Omental fat pad (tissue), 4 donors: Measurements from ENCODE around the gene ARL4D. TPM values are rescaled to one million over a fixed set of nuclear protein-coding genes. Genes with fewer than 3 reads are reported as not detected.
A peak's percentile ranks its signal among the peaks of the same experiment; 100 is the strongest.

ENCODE experiments used
- ATAC-seq: fragments of 150-250 bp; one replicate; pipeline ENCODE4 v1.9.1; 2016; ENCODE audit warnings: mild to moderate bottlenecking, moderate library complexity; ENCODE audit not compliant: low FRiP score
- DNase-seq: peaks from one replicate; pipeline ENCODE4 v3.0.0-alpha.2; 2019; ENCODE audit warnings: low spot score
- CTCF ChIP-seq, 3 donors: fragments of 450-650 bp; IDR thresholded peaks; one replicate each; pipeline ENCODE4 v1.5.1; 2016 to 2017; ENCODE audit warnings: antibody characterized with exemption in 3 of 3, mild to moderate bottlenecking in 3 of 3, moderate library complexity in 2 of 3
- total RNA-seq, 4 donors: library from RNA; depleted of rRNA; stranded (reverse); fragments of >200 nt; gene quantifications; one replicate each; pipeline ENCODE4 v1.1.0, GENCODE V29; 2016

Gene ARL4D
- total RNA-seq, 4 donors from 2014 or later, result 11.8 to 42.8 (median 27.1) TPM

- TF ChIP-seq CTCF (IDR thresholded peaks at IDR 0.05), result no peak
- DNase-seq (no peak), ATAC-seq (no peak)
Observed at GRCh38 chr17:43396491-43397060, 2.2 kb upstream of the ARL4D start.

- ATAC-seq (peak; percentile 21), DNase-seq (no peak)
- TF ChIP-seq CTCF (IDR thresholded peaks at IDR 0.05), result no peak
Observed at GRCh38 chr17:43399839-43400328, 1.1 kb downstream of the ARL4D start.

GRCh38 chr17:43400943-43401717 lies 2.3 kb downstream of the ARL4D start:
- DNase-seq, result no peak
- TF ChIP-seq CTCF (IDR thresholded peaks at IDR 0.05), result no peak
- ATAC-seq, result peak; percentile 60

- no peak for TF ChIP-seq CTCF (IDR thresholded peaks at IDR 0.05)
- ATAC-seq, result no peak
- no peak for DNase-seq
Observed at GRCh38 chr17:43402078-43402477, 3.3 kb downstream of the ARL4D start.

- DNase-seq, result no peak
Observed at GRCh38 chr17:43402567-43402966, 3.8 kb downstream of the ARL4D start.

GRCh38 chr17:43403846-43404245 lies 5.1 kb downstream of the ARL4D start:
- no peak for TF ChIP-seq CTCF (IDR thresholded peaks at IDR 0.05)
- DNase-seq (no peak), ATAC-seq (no peak)

More at GRCh38 chr17:43402567-43402966, 3.8 kb downstream of the ARL4D start:
- ATAC-seq, result no peak
- no peak for TF ChIP-seq CTCF (IDR thresholded peaks at IDR 0.05)

- ATAC-seq, result no peak
- no peak for TF ChIP-seq CTCF (IDR thresholded peaks at IDR 0.05)
- DNase-seq, result no peak
Observed at GRCh38 chr17:43405861-43406260, 7.1 kb downstream of the ARL4D start.
